ENCODE data around the gene RBM17.
"Not testable (repeated sequence)": the region's sequence is repeated elsewhere in the genome, so short reads cannot be mapped to it uniquely, and the experiment has no call there.

The RBM17 gene

GRCh38 chr10:6088721-6089333 is at the start of gene RBM17:
Gene RBM17, plus strand, starts transcription at chr10:6089034. Its CDS starts 8,032 bp downstream, at chr10:6097066.
- peak; percentile 97 for DNase-seq (ENCODE audit: low read depth)
- peak within 1 kb of the TSS; percentile 88 for H3K4me3 ChIP-seq (ENCODE audit: low read length)
- TF ChIP-seq CTCF (conservative IDR thresholded peaks at IDR 0.05; ENCODE audit: low read length): peak; percentile 98

GRCh38 chr10:6039711-6040110 is 49.1 kb upstream of the RBM17 start:
- no peak for TF ChIP-seq CTCF (conservative IDR thresholded peaks at IDR 0.05; ENCODE audit: low read length)
- H3K4me3 ChIP-seq (ENCODE audit: low read length): no peak overlapping the region
- no peak for DNase-seq (ENCODE audit: low read depth)

- H3K4me3 ChIP-seq (ENCODE audit: low read length): no peak overlapping the region
- no peak for DNase-seq (ENCODE audit: low read depth)
- no peak for TF ChIP-seq CTCF (conservative IDR thresholded peaks at IDR 0.05; ENCODE audit: low read length)
These were observed 48.6 kb upstream of the RBM17 start for GRCh38 chr10:6040205-6040604.

- H3K4me3 ChIP-seq (ENCODE audit: low read length); DNase-seq (ENCODE audit: low read depth): not testable (repeated sequence)
These were observed 45.5 kb upstream of the RBM17 start for GRCh38 chr10:6043377-6043776.

- no peak overlapping the region for H3K4me3 ChIP-seq (ENCODE audit: low read length)
- DNase-seq (ENCODE audit: low read depth): no peak
- TF ChIP-seq CTCF (conservative IDR thresholded peaks at IDR 0.05; ENCODE audit: low read length): no peak
These were observed 44.8 kb upstream of the RBM17 start for GRCh38 chr10:6044060-6044459.

GRCh38 chr10:6044751-6045313 is 44.0 kb upstream of the RBM17 start:
- TF ChIP-seq CTCF (conservative IDR thresholded peaks at IDR 0.05; ENCODE audit: low read length): no peak
- no peak overlapping the region for H3K4me3 ChIP-seq (ENCODE audit: low read length)
- DNase-seq (ENCODE audit: low read depth): no peak

GRCh38 chr10:6045314-6045848 is 43.5 kb upstream of the RBM17 start:
- TF ChIP-seq CTCF (conservative IDR thresholded peaks at IDR 0.05; ENCODE audit: low read length): no peak
- no peak overlapping the region for H3K4me3 ChIP-seq (ENCODE audit: low read length)
- no peak for DNase-seq (ENCODE audit: low read depth)

Measured in AG10803 (cell line).